ENCODE measurements around the gene ZNF232. TPM values are rescaled to one million over a fixed set of nuclear protein-coding genes. Genes with fewer than 3 reads are reported as not detected.
"Not testable (repeated sequence)": the region's sequence is repeated elsewhere in the genome, so short reads cannot be mapped to it uniquely, and the experiment has no call there.

Gene ZNF232
- total RNA-seq, 1 donor from 2014 or later: 41.9 TPM

GRCh38 chr17:5121186-5121841 lies 9.6 kb upstream of the ZNF232 start:
- no peaks in the 10 kb centered on the region for H3K9me3 Mint-ChIP-seq
- peaks cover 8% of the 10 kb centered on the region for H3K4me1 Mint-ChIP-seq
- no peak overlapping the region for H3K27ac Mint-ChIP-seq (ENCODE audit: unreplicated experiment)
- H3K36me3 Mint-ChIP-seq (ENCODE audit: low read depth): no peaks in the 10 kb centered on the region
- no peak for DNase-seq (ENCODE audit: low read depth, low spot score)
- H3K4me3 Mint-ChIP-seq: peak overlapping the region; percentile 79
- H3K27me3 Mint-ChIP-seq (ENCODE audit: low read depth): peaks cover 3% of the 10 kb centered on the region
- TF ChIP-seq, protein P1, sequence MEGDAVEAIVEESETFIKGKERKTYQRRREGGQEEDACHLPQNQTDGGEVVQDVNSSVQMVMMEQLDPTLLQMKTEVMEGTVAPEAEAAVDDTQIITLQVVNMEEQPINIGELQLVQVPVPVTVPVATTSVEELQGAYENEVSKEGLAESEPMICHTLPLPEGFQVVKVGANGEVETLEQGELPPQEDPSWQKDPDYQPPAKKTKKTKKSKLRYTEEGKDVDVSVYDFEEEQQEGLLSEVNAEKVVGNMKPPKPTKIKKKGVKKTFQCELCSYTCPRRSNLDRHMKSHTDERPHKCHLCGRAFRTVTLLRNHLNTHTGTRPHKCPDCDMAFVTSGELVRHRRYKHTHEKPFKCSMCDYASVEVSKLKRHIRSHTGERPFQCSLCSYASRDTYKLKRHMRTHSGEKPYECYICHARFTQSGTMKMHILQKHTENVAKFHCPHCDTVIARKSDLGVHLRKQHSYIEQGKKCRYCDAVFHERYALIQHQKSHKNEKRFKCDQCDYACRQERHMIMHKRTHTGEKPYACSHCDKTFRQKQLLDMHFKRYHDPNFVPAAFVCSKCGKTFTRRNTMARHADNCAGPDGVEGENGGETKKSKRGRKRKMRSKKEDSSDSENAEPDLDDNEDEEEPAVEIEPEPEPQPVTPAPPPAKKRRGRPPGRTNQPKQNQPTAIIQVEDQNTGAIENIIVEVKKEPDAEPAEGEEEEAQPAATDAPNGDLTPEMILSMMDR (conservative IDR thresholded peaks at IDR 0.05): no peak

DNA sequence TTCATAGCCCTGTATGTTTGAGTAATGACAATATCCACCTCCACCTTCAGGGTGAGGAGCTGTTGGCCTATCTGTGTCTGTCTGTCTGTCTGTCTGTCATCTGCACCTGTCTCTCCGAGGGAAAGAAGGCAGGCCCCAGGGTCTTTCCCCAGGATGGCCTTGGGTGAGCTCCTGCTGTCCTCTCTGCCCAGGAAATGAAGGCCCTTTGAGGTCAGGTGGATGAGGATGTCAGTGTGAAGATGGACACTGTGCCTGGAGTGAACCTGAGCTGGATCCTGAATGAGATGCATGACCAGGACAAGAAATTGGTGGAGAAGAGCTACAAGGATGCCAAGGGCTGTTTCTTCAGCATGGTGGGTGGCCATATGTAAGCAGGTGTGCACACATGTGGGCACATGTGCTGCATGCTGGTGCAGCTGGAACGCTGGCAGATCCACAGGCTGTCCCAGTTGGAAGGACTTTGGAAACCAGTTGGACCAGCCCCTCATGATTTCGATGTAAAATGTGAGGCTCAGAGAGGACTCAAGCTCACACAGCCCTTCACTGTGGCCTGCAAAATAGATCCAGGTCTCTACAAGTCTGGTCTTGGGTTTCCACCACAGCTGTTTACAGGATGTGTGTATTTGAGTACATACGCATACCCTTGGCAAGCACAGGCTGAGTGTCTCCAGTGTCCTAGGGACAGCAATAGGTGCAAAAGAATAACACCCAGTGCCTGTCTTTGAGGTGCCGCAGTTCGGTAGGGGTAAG lies 8.9 kb upstream of the ZNF232 start:
- H3K4me3 Mint-ChIP-seq: peak overlapping the region; percentile 49
- not testable (repeated sequence) for H3K27ac Mint-ChIP-seq (ENCODE audit: unreplicated experiment); H3K36me3 Mint-ChIP-seq (ENCODE audit: low read depth); H3K4me1 Mint-ChIP-seq; DNase-seq (ENCODE audit: low read depth, low spot score); H3K27me3 Mint-ChIP-seq (ENCODE audit: low read depth); H3K9me3 Mint-ChIP-seq

DNA sequence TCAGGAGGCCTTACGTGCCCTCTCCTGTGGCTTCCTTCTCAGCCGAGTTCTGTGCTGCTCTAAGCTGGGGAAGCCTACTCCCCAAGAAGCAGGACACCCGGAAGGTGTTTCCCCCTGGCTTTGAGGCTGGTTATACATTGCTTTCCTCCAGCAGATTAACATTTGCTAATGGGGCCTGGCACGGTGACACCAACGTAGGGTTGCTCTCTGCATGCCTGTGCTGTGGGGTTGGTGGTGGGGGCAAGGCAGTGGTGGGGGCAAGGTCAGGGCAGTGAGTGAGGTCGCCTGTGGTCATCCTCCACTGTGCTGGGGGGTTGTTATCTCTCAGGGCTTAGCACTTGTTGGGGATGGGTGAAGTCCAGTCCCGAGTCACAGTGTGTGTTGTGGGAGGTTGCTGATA lies 8.4 kb upstream of the ZNF232 start:
- Mint-ChIP-seq H3K27ac (ENCODE audit: unreplicated experiment) (no peak overlapping the region), H3K4me1 (peaks cover 8% of the 10 kb centered on the region), H3K36me3 (ENCODE audit: low read depth) (no peaks in the 10 kb centered on the region), H3K4me3 (peak overlapping the region; percentile 49), H3K27me3 (ENCODE audit: low read depth) (peaks cover 3% of the 10 kb centered on the region), H3K9me3 (no peaks in the 10 kb centered on the region)
- TF ChIP-seq, protein P1 (conservative IDR thresholded peaks at IDR 0.05): no peak
- DNase-seq (ENCODE audit: low read depth, low spot score): no peak

GRCh38 chr17:5118219-5118618 lies 6.5 kb upstream of the ZNF232 start:
- Mint-ChIP-seq H3K27me3 (ENCODE audit: low read depth) (no peaks in the 10 kb centered on the region), H3K4me3 (peak overlapping the region; percentile 23), H3K4me1 (peaks cover 10% of the 10 kb centered on the region), H3K27ac (ENCODE audit: unreplicated experiment) (no peak overlapping the region), H3K36me3 (ENCODE audit: low read depth) (no peaks in the 10 kb centered on the region), H3K9me3 (no peaks in the 10 kb centered on the region)
- no peak for DNase-seq (ENCODE audit: low read depth, low spot score)
- TF ChIP-seq, protein P1 (conservative IDR thresholded peaks at IDR 0.05): no peak

DNA sequence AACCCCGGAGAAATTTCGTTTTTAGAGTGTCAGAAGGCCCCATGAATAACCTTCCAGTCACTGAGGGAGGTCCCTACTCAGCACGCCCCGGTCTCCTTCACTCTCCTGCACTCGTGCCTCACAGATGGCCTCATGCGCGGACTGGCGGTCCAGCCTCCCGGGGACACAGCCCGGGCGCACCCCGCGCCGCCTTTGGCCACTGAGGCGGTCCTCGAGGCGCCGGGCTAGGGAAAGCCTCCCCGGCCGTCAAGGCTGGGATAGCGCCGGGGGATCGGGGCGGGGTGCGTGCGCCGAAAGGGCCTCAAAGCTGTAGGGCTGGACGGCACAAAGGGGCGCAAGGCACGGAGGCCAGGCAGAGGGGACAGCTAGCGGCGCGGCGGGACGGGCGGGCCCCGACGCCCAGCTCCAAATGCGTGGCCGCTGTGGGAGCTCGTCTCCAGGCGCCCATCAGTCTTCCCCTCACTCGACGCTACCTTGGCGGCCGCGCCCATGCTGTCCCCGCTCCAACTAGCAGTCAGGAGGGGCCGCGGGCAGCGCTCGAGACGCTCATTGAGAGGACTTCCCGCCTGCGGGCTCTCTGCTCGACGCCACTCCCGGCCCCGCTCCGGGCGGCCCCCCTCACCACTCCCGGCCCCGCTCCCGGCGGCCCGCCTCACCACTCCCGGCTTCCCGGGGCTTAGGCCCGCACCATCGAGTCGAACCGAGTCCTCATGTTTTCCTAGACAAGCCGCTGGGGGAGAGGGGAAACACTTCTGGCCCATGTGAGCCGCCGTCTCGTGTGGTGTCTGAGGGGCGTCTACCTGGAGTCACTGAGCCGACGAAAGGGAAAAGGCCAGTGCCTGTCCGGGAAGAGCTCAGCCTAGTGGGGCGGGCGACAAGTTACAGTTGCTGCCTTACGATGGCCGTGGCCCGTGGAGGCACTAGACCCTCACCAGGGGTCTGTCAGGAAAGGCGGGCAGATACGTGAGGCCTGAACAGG lies 4.3 kb upstream of the ZNF232 start, which contains the start of gene USP6:
Gene USP6, plus strand, starts transcription at position 360 of the 979 bp plus-strand sequence. CDS start 14,336 bp downstream, outside the sequence.
- DNase-seq (ENCODE audit: low read depth, low spot score): no peak
- Mint-ChIP-seq H3K9me3 (no peaks in the 10 kb centered on the region), H3K36me3 (ENCODE audit: low read depth) (peaks cover 2% of the 10 kb centered on the region), H3K27me3 (ENCODE audit: low read depth) (no peaks in the 10 kb centered on the region), H3K4me1 (peaks cover 13% of the 10 kb centered on the region), H3K27ac (ENCODE audit: unreplicated experiment) (no peak within 1 kb of the TSS), H3K4me3 (peak within 1 kb of the TSS; percentile 14)
- TF ChIP-seq, protein P1 (conservative IDR thresholded peaks at IDR 0.05): no peak

All from neural crest cell (in vitro differentiated cells).